HTERT RPE-1 (cell line): ENCODE measurements around the gene SEC14L5.

Experiments used
- in situ Hi-C: fragments of 300-500 bp; cut with MboI; formaldehyde crosslinking; loops from 4 replicates; pipeline ENCODE4 v1.14.3; 2020; ENCODE audit warnings: low sequenced_read_pairs

Gene SEC14L5

DNA sequence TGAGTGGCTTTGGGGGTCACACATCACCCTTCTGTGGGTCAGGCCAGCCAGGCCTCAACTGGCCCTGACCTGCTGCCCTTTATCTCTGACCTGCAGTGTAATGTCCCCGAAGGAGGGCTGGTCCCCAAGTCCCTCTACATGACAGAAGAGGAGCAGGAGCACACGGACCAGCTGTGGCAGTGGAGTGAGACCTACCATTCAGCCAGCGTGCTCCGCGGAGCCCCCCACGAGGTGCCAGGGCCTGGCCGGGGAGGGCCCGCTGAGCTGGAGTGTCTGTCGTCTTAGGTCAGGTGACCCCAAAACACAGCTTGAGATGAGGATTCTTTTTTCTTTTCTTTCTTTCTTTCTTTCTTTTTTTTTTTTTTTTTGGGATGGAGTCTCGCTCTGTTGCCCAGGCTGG, 49.1 kb downstream of the SEC14L5 start:
- in situ Hi-C loops, result no loop called here

DNA sequence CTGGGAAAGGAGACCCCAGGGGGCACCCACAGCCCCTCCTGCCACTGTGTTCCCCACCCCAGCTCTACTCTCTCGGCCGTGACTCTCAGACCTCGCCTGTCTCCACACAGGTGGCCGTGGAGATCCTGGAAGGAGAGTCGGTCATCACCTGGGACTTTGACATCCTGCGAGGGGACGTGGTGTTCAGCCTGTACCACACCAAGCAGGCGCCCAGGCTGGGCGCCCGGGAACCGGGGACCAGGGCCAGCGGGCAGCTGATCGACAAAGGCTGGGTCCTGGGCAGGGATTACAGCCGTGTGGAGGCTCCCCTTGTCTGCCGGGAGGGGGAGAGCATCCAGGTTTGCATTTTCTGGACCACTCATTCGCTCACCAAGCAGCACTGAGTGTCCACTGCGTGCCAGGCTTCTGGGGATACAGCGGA, 50.2 kb downstream of the SEC14L5 start:
- in situ Hi-C loops, result no loop called here

DNA sequence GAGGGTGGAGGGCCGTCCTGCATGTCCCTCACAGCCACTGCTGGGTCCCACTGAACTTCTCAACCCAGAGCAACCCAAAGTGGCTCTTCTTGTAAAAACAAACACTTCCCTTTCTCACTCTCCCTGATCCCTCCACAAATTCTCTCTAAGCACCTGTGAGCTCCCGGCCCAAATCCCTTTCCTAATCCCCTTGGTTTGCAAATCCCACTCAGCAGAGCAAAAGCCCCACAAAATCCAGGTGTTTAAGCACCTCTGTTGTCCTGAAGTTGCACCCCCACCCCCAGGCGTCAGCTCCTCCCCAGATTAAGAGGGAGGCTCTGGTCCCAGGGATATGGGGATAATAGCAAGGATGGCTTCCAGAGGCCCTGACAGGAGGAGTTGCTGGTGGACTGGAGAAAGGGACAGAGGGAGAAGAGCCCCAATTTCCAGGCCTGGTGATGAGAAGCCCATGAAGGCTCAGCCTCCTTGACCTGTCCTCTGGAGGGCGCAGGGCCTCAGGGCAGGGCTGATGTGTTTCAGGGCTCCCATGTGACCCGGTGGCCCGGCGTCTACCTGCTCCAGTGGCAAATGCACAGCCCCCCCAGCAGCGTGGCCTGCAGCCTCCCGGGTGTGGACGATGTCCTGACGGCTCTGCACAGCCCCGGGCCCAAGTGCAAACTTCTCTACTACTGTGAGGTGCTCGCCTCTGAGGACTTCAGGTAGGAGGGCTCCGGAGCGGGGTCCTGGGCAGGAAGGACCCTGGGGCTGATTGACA, 52.6 kb downstream of the SEC14L5 start:
- in situ Hi-C loops, result no loop called here

DNA sequence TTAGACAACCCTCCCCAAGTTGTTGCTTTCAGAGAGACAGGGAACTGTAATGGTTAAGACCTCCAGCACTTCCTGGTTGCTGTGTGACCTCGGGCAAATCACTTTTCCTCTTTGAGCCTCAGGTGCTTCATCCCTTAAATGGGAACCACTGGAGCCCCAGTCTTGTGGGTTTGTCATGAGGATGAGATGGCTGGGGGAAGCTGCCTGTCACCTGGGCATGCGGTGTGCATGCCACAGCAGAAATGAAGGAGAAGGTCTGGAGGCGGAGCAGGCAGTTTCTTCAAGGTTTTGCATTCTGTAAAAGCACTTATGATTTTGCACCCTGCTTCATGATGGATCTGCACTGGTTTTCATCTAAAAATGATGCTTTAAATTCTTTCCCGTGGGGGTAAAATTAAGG, 53.5 kb downstream of the SEC14L5 start:
- in situ Hi-C loops, result no loop called here

DNA sequence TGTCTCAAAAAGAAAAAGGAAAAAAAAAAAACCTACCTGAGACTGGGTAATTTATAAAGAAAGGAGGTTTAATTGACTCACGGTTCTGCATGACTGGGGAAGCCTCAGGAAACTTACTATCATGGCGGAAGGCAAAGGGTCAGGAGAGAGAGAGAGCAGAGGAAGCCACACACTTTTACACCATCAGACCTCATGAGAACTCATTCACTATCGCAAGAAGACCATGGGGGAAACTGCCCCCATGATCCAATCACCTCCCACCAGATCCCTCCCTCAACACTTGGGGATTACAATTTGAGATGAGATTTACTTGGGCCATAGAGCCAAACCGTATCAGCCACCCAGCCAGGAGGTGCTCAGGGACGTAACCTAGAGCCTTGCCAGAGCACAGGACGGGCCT, 54.8 kb downstream of the SEC14L5 start:
- in situ Hi-C loops, result no loop called here

DNA sequence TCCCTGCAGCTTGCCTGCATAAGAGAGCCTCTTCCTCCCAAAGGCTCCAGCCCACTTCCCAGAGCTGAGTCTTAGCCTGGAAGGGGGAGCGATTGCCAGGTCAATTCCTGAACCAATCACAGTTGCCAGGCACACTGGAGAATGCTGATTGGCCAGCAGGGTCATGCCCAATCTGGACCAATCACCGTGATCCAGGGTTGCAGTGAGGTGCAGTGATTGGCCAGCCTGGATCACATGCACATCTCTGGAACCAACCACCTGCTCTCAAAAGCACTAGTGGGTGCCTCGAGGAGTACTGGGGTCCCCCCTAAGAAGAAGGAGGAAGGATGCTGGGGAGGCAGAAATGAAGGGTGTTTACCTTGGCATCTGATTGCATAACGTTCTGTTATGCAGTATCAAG, 57.2 kb downstream of the SEC14L5 start:
- in situ Hi-C loops, result no loop called here

DNA sequence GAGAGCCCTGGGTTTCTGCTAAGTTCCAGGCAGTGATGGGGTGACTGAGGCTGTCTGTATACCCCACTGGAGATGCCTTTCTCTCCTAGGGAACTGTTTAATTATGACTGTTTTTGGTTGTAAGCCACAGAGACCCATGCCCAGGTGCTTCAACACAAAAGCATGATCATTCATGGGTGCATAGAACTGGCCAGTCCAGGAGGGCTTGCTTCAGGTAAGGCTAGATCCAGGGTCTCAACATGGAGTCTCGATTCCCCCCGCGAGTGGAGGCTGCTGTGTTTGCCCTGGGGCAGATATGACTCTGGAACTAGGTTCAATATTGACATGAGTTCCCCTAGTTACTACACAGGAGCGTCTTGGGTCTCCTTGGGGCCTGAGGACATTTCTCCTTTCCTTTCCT, 57.8 kb downstream of the SEC14L5 start:
- in situ Hi-C loops, result no loop called here

DNA sequence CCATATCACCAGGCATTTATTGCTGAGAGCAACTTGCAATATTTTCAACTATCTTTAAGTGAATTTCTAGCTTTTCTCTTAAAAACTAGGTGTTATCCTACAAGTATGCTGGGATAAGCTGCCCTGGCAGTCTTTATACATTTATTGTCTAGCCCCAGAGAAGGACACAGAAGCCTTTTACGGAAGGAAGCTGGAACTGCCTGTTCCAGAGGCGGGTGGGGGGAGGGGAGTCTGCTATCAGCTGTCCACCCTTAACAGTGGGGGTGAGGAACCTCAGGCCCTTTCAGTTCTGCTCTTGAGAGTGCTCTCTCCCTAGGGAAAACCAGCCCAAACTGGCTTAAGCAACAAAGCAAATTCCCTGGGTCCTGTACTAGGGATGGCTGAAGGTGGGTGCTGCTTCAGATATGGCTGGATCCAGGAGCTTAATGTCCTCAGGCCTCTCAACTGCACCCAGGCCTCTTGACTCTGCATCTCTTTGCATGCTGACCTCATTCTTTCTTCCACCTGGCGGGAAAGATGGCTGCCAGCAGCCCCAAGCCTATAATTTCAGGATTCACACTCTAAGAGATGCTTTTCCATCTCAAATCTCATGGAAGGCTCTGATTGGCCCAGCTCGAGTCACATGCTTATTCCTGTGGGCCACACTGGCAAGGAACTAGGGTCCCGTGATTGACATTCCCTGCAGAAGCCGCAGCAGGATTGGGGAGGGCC, 59.0 kb downstream of the SEC14L5 start:
- in situ Hi-C loops, result no loop called here

DNA sequence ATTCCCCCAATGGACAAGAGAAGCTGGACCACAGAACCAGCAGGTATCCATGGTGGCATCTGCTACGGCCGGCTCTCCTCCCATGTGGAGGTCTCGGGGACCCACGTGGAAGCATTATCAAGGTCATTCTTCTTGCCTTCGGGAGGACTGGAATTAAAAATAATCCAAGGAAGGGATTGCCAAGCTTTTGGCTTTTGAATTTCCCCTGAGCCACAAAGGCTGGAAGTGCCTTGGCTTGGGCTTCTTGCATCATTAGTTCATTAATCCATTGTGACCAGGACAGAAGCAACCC, 59.5 kb downstream of the SEC14L5 start:
- in situ Hi-C loops, result no loop called here

DNA sequence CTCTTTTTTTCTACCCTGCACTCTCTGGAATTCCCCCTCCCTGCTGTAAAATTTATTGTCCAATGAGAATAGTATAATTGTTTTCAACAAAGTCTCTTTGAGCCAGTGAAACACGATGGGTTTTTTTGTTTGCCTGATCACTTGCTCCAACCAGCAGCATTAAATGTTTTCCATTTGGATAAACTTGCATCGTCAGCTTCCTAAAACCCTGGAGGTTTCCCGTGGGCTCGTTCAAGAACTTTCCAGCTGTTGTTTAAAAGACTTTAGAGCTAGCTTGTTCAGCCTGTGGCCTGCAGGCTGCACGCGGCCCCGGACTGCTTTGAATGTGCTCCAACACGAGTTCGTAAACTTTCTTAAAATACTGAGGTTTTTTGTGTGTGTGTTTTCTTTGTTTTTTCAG, 60.7 kb downstream of the SEC14L5 start:
- in situ Hi-C loops, result no loop called here

DNA sequence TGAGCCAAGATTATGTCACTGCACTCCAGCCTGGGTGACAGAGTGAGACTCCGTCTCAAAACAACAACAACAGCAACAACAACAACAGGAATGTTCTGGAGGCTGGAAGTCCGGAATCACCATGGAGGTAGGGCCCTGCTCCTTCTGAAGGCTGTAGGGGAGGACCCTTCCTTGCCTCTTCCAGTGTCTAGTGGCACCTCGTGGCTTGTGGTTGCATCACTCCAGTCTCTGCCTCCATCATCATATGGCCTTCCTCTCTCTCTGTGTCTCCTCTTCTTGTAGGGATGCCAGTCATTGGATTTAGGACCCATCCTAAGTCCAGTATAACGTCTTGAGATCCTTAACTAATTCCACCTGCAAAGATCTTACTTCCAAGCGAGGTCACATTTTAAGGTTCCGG, 61.6 kb downstream of the SEC14L5 start:
- in situ Hi-C loops, result no loop called here

DNA sequence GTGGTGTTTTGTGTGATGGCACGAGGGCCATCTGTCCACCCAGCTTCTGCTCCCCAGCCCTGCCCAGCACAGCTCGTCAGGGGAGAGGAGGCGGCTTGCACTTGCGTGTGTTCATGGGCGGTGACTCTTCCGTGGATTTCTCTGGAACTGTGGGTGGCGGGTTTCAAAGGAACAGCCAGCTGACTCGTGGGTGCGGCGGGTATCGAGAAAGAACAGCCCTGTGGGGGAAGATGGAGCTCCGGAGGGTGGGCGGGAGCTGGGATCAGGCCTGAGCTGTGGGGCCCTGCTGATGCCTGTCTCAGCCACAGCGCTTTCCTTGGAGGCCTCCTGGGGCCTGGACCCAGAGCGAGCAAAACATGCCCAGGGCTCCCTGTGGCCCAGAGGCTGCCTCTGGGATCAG, 62.4 kb downstream of the SEC14L5 start:
- in situ Hi-C loops, result no loop called here

DNA sequence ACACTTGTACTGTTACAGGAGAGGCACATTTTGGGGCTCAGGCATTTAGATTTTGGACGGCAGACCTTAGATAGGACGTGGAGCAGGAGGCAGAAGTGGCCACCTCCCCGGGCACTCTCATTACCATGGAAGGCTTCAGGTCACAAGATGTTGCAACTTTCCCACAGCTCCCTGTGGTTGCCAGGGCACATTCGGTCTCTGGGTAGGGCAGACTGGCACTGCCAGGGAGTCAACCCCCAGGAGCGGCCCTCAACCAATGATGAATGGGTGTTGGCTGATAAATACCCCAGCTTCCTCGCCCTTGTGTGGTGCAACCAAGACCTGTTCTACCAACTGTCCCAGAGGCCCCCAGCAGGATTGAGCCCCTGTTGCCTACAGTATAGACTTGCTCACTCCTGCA, 64.4 kb downstream of the SEC14L5 start:
- in situ Hi-C loops, result no loop called here

DNA sequence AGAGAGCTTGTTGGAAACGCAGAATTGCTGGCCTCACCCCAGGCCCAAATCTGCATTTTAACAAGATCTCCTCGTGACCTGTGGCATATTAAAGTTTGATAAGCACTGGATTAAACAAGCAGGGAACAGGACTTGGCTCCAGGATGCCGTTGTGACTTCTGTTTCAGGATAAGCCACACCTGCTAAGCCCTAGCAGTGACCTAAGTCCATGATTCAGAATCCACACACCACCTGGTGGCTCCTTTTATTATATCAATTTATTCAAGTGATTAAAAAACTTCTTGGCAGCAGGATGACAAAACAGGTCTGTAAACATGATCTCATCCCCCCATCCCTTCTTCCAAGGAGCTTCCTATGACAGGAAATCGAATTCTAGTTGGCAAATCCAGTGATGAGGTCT, 66.5 kb downstream of the SEC14L5 start:
- in situ Hi-C loops, result no loop called here

DNA sequence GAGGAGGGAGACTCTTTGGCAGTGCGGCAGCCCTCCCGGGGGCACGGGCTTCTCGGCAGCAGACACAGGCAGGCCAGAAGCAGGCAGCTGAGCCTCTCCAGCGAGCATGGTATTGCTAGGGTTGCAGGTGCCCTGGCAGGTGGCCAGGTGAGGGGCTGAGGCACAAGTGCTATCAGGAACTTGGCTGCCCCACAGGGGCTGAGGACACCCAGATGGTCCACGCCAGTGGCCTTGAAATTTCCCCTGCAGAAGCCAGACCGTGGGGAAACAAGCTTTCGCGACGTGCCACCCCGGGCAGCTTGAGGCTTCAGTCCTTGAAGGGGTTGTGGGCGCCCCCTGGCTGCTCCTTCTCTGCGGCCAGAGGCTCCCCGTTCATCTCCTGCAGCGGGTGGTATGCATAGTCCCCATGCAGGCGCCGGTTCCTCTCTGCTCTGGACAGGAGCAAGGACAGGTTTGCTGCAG, 67.1 kb downstream of the SEC14L5 start:
- in situ Hi-C loops, result no loop called here

DNA sequence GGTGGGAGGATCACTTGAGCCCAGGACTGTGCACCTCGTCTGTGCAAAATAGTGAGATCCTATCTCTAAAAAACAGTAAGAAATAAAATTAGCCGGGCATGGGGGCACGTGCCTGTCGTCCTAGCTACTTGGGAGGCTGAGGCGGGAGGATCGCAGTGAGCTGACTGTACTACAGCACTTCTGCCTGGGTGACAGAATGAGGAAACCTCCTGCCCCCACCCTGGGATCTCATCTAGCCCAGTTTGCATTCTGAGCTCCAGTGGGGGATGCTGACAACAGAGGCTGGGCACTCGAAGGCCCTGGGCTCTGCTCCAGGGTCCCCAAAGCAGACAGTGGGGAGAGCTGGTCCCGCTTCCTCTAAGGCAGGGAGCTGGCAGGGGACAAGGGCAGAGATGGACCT, 68.5 kb downstream of the SEC14L5 start:
- in situ Hi-C loops, result no loop called here

DNA sequence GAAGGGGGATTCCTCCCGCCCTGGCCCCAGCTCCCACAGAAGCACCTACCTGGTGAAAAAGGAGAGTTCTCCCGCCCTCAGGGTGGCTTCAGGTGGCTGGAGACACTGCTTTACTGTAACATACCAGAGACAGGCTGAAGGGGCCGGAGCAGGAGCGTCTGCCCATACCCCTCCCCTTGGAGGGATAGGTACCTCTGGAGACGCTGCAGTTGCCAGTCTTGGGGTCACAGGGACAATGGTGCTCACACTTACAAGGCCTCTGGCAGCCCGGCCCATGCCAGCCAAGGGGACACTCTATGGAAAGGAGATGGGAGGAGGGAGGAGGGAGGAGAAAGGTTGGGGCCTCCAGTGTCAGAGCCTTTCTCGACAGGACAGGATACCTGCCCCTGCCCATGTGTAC, 69.0 kb downstream of the SEC14L5 start:
- in situ Hi-C loops, result no loop called here

DNA sequence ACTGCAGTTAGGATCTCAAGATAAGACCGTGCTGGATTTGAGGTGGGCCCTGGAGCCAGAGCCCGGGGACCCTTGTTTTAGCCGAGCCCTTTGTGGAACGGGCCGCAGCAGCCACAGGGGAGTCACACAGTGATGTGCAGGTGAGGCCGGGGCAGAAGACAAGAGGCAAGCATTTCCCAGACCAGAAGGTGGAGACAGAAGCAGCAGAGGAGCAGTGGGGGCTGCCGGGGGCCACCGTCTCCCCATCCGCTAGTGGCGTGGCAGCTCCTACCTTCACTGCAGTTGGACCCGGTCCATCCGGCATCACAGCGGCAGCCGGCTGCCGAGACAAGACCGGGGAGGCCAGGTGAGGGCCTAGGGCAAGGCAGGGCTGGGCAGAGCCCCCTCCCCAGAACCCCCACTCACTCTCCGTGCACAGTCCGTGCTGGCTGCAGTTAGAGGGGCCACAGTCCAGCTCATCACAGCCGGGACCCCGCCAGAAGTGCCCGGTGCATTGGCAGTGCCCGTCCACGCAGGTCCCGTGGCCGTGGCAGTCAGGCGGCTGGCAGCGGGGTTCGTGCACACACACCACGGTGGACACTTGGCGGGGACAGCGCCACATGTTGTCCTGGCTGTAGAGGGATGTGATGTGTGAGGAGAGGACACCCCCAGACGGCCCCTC, 69.6 kb downstream of the SEC14L5 start:
- in situ Hi-C loops, result no loop called here

DNA sequence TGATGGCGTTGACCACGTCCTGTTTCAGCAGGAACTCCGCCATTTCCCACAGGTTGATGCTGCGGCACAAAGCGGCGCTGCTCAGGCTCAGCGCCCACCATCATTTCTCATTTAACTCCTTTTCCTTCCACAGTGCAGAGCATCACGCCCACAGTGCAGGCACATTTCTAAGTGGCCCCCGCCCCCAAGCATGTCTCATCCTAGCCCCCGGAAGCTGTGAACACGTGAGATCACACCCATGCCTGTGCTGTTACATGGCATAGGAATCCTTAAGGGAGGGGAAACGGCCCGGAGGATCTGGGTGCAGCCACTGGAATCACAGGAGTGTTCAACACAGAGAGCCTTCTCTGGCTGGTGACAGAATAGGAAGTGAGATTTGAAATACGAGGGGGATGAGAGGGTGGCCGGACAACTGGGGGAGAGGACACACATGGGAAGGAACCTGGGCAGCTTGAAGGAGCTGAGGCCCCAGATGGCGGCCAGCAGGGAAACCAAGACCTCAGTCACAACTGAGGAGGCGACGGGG, 70.9 kb downstream of the SEC14L5 start:
- in situ Hi-C loops, result no loop called here

DNA sequence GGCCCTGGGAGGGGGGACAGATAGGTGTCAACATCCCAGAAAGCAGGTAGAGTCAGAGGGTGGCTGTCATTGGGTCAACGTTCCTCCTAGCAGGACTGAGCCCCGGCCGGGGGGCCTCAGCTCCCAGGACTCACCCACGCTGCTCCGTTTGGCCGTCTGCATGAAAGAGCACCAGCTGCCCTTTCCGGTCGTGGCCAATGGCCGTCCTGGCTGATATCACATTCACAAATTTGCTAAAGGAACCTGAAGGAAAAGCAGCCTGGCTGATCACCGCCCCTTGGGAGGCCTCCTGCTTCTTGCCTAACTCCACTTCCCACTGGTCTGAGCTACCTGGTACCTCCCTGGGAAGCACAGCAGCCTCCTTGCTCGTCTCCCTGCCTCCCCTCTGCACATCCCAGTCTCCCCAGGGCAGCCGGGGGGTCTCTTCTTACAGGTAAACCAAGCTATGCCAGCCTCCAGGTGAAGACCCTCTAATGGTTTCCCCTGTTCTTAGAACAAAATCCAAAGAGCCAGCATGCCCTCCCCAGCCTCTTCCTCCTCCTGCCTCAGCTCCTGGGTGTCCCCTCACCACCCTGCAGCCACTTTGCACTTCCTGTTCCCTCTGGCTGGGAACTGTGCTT, 72.2 kb downstream of the SEC14L5 start:
- in situ Hi-C loops, result no loop called here

DNA sequence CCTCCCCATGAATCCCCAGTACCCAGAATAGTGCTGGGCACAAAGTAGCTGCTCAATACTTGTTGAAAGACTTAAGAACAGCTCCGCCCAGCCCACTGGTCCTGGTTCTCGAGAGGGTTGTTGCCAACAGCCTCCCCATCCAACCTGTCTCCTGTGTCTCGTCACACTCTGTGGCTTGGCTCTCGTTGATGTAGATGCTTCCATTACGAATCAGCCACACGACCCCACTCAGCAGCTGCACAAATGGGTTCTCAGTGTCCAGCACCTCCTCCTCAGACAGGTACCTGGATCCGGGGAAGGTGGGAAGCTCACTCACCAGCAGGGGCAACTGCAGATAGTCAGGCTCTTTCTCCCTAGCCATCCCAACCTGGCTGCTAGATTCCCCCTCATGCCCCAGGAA, 73.5 kb downstream of the SEC14L5 start:
- in situ Hi-C loops, result no loop called here

DNA sequence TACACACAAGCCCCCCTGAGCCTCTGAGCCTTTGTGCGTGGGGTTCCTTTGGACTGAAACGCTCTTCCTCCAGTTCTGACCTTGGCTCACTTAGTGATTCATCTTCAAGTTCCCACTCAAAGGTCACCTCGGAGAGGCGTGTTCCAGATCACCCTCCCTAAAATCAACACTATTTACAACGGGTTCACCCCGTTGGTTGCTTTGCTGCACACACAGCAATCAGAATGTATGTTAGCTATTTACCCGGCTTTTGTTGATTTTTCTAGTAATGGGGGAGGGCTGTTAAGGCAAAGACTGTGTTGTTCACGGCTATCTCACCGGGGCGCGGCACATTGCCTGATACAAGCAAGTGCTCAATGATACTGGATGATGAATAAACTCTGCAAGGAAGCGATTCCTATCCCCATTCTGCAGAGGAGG, 74.6 kb downstream of the SEC14L5 start:
- in situ Hi-C loops, result no loop called here
